K562 (cell line): ENCODE measurements around the gene MINK1. TPM values are rescaled to one million over a fixed set of nuclear protein-coding genes. Genes with fewer than 3 reads are reported as not detected.
A peak's percentile ranks its signal among the peaks of the same experiment; 100 is the strongest.

ENCODE experiments used
- AFF4 ChIP-seq: sonication (generic); formaldehyde crosslinking; IDR thresholded peaks from 2 replicates; pipeline ENCODE4 v1.8.0; 2023; ENCODE audit warnings: mild to moderate bottlenecking, missing genetic modification reagents
- DNMT1 ChIP-seq: fragments of 450-650 bp; IDR thresholded peaks from 2 replicates; pipeline ENCODE4 v1.6.1; 2016; ENCODE audit warnings: antibody characterized with exemption, mild to moderate bottlenecking
- FOSL1 ChIP-seq: fragments of 200-800 bp; sonication (Bioruptor generic); conservative IDR thresholded peaks from 2 replicates; pipeline ENCODE4 v1.6.1; 2016; ENCODE audit warnings: missing genetic modification characterization, missing compliant biosample characterization
- LEF1 ChIP-seq: fragments of 450-650 bp; IDR thresholded peaks from 2 replicates; pipeline ENCODE4 v1.6.1; 2016; ENCODE audit warnings: mild to moderate bottlenecking
- NCOA2 ChIP-seq, 2 experiments: fragments of 450-650 bp; IDR thresholded peaks; 2 replicates each; pipeline ENCODE4 v1.6.1; 2018; ENCODE audit warnings: mild to moderate bottlenecking in 2 of 2, moderate library complexity in 1 of 2; ENCODE audit not compliant: partially characterized antibody in 2 of 2
- PHF20 ChIP-seq: fragments of 450-650 bp; IDR thresholded peaks from 2 replicates; pipeline ENCODE4 v1.6.1; 2018; ENCODE audit not compliant: partially characterized antibody
- POLR3A ChIP-seq: IDR thresholded peaks from 2 replicates; pipeline ENCODE4 v1.6.1; 2011; ENCODE audit warnings: borderline replicate concordance, mild to moderate bottlenecking, moderate library complexity; ENCODE audit not compliant: insufficient read length, insufficient read depth; ENCODE audit errors: extremely low read depth
- RBM22 ChIP-seq: fragments of 200-400 bp; formaldehyde crosslinking; IDR thresholded peaks from 2 replicates; pipeline ENCODE4 v1.6.1; 2018; ENCODE audit warnings: low read length, low read depth; ENCODE audit not compliant: poor library complexity, severe bottlenecking
- SIN3A ChIP-seq, 2 experiments: fragments of 150-350 bp in 1 of 2; IDR thresholded peaks; 2 replicates each; pipeline ENCODE4 v1.6.1; 2011 to 2016; ENCODE audit warnings: borderline replicate concordance in 2 of 2, low read depth in 2 of 2, low read length in 2 of 2, mild to moderate bottlenecking in 2 of 2, moderate library complexity in 2 of 2; ENCODE audit not compliant: control insufficient read depth in 1 of 2
- SMARCE1 ChIP-seq: fragments of 450-650 bp; IDR thresholded peaks from 2 replicates; pipeline ENCODE4 v1.7.1; 2016; ENCODE audit warnings: mild to moderate bottlenecking
- THAP12 ChIP-seq: fragments of 250-450 bp; sonication (Bioruptor Pico); IDR thresholded peaks from 2 replicates; pipeline ENCODE4 v1.9.0; 2021; ENCODE audit warnings: mild to moderate bottlenecking, inconsistent platforms
- ZEB2 ChIP-seq: fragments of 450-650 bp; IDR thresholded peaks from 2 replicates; pipeline ENCODE4 v1.6.1; 2016
- ZFPM2 ChIP-seq: fragments of 250-450 bp; sonication (Bioruptor Pico); IDR thresholded peaks from 2 replicates; pipeline ENCODE4 v1.5.1; 2022; ENCODE audit warnings: mild to moderate bottlenecking
- ZNF184 ChIP-seq: sonication (generic); formaldehyde crosslinking; IDR thresholded peaks from 2 replicates; pipeline ENCODE4 v1.5.0; 2020; ENCODE audit warnings: missing genetic modification reagents
- ZNF384 ChIP-seq: IDR thresholded peaks from 2 replicates; pipeline ENCODE4 v1.6.1; 2012; ENCODE audit warnings: low read depth, low read length, improper control_type of control experiment
- ZNF780A ChIP-seq: fragments of 250-450 bp; sonication (Bioruptor Pico); IDR thresholded peaks from 2 replicates; pipeline ENCODE4 v1.5.0; 2021; ENCODE audit warnings: mild to moderate bottlenecking
- ZSCAN32 ChIP-seq: fragments of 450-650 bp; formaldehyde crosslinking; IDR thresholded peaks from 2 replicates; pipeline ENCODE4 v1.4.0; 2020; ENCODE audit warnings: mild to moderate bottlenecking, moderate library complexity
- polyA plus RNA-seq, 8 experiments: library from polyadenylated mRNA; depleted of rRNA in 4 of 8; stranded (reverse) in 5 of 8; unstranded in 3 of 8; fragments of >200 nt; fragmentation: Nextera tagmentation in 2 of 8; fragmentation: Illumina TruSeq in 1 of 8; extraction: Ambion mirVana in 2 of 8; extraction: Trizol in 1 of 8; gene quantifications; 2 replicates each; pipeline versions ENCODE4 v1.2.1 to v1.2.3, GENCODE V29; 2011 to 2014; ENCODE audit warnings: inconsistent platforms in 1 of 8, missing spikeins in 1 of 8
- total RNA-seq, 7 experiments: library from RNA; depleted of rRNA in 6 of 7; stranded (reverse); fragments of >200 nt in 6 of 7; fragmentation: Illumina TruSeq in 2 of 7; extraction: Trizol in 2 of 7; gene quantifications; 2 replicates each; pipeline versions ENCODE4 v1.2.1 to v1.2.3, GENCODE V29; 2011 to 2021; ENCODE audit warnings: low replicate concordance in 1 of 7
- TF ChIP-seq, protein P1 (sequence below): fragments of 250-450 bp; sonication (Bioruptor Pico); IDR thresholded peaks from 2 replicates; pipeline ENCODE4 v1.5.0; 2020; ENCODE audit warnings: mild to moderate bottlenecking, borderline replicate concordance
- TF ChIP-seq, protein P2 (sequence below): fragments of 450-650 bp; formaldehyde crosslinking; IDR thresholded peaks from 2 replicates; pipeline ENCODE4 v1.4.0; 2020; ENCODE audit warnings: mild to moderate bottlenecking, moderate library complexity

MINK1 gene
- total and polyA plus RNA-seq, 9 of the 15 experiments (the other 6 are each of a cell fraction or from before 2014, with no cell fraction given), result 0.11 to 54.2 (median 14.9) TPM

- no peak for TF ChIP-seq THAP12 (CRISPR knock-in tag)
- TF ChIP-seq PHF20, result no peak
- no peak for TF ChIP-seq ZNF384
- no peak for TF ChIP-seq ZNF780A (CRISPR knock-in tag)
- no peak for TF ChIP-seq RBM22
- no peak for TF ChIP-seq POLR3A
- no peak for TF ChIP-seq FOSL1
- no peak for TF ChIP-seq ZSCAN32 (CRISPR knock-in tag)
- no peak for TF ChIP-seq DNMT1
- TF ChIP-seq, protein P1, sequence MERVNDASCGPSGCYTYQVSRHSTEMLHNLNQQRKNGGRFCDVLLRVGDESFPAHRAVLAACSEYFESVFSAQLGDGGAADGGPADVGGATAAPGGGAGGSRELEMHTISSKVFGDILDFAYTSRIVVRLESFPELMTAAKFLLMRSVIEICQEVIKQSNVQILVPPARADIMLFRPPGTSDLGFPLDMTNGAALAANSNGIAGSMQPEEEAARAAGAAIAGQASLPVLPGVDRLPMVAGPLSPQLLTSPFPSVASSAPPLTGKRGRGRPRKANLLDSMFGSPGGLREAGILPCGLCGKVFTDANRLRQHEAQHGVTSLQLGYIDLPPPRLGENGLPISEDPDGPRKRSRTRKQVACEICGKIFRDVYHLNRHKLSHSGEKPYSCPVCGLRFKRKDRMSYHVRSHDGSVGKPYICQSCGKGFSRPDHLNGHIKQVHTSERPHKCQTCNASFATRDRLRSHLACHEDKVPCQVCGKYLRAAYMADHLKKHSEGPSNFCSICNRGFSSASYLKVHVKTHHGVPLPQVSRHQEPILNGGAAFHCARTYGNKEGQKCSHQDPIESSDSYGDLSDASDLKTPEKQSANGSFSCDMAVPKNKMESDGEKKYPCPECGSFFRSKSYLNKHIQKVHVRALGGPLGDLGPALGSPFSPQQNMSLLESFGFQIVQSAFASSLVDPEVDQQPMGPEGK (CRISPR knock-in tag), result no peak
- no peak for TF ChIP-seq ZEB2
- TF ChIP-seq SMARCE1, result no peak
- no peak for TF ChIP-seq LEF1
- no peak for TF ChIP-seq ZFPM2 (CRISPR knock-in tag)
- 0 out of 4 replicates have a peak, but pooled peaks of 1 of the 2 experiments have one; percentile 10 for TF ChIP-seq SIN3A (IDR thresholded peaks at IDR 0.05; ENCODE audit: borderline replicate concordance in 2 of 2, control insufficient read depth in 1 of 2, low read depth in 2 of 2, low read length in 2 of 2)
- TF ChIP-seq, protein P2, sequence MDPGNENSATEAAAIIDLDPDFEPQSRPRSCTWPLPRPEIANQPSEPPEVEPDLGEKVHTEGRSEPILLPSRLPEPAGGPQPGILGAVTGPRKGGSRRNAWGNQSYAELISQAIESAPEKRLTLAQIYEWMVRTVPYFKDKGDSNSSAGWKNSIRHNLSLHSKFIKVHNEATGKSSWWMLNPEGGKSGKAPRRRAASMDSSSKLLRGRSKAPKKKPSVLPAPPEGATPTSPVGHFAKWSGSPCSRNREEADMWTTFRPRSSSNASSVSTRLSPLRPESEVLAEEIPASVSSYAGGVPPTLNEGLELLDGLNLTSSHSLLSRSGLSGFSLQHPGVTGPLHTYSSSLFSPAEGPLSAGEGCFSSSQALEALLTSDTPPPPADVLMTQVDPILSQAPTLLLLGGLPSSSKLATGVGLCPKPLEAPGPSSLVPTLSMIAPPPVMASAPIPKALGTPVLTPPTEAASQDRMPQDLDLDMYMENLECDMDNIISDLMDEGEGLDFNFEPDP (CRISPR knock-in tag), result no peak
- TF ChIP-seq ZNF184 (CRISPR knock-in tag), result no peak
- no peak for TF ChIP-seq NCOA2 (IDR thresholded peaks at IDR 0.05; ENCODE audit: partially characterized antibody in 2 of 2)
- TF ChIP-seq AFF4 (CRISPR knock-in tag), result no peak
Measured at GRCh38 chr17:4833178-4833940, at the start of gene MINK1 (continued).
